ENCODE results near the gene RARS2. TPM values are rescaled to one million over a fixed set of nuclear protein-coding genes. Genes with fewer than 3 reads are reported as not detected.

RARS2 gene
- polyA plus RNA-seq, 2 of the 4 experiments (the other 2 are of a cell fraction) = 14.6 to 23.7 TPM

GRCh38 chr6:87543696-87544473, 45.9 kb downstream of the RARS2 start:
- Histone ChIP-seq H3K9me3 (no peaks in the 10 kb centered on the region), H3K4me3 (no peak overlapping the region), H3K27ac (no peak overlapping the region), H3K4me1 (no peaks in the 10 kb centered on the region), H3K4me2 (no peak overlapping the region)
- CTCF ChIA-PET = no interaction called here
- FAIRE-seq = no peak
- TF ChIP-seq MAFK (IDR thresholded peaks at IDR 0.05; ENCODE audit: partially characterized antibody) = peak; percentile 14
- no peak for TF ChIP-seq E2F6 (IDR thresholded peaks at IDR 0.05; ENCODE audit: borderline replicate concordance, low read depth)
- no peak for TF ChIP-seq KDM5A (IDR thresholded peaks at IDR 0.05)
- no peak for ATAC-seq
- WGBS (ENCODE audit: missing lambda C conversion rate) = 88% methylated on average over 4 of the region's 4 CpGs
- POLR2A ChIA-PET = no interaction called here
- no peak for DNase-seq (ENCODE audit: low read depth in 1 of 2, low spot score in 1 of 2)

DNA sequence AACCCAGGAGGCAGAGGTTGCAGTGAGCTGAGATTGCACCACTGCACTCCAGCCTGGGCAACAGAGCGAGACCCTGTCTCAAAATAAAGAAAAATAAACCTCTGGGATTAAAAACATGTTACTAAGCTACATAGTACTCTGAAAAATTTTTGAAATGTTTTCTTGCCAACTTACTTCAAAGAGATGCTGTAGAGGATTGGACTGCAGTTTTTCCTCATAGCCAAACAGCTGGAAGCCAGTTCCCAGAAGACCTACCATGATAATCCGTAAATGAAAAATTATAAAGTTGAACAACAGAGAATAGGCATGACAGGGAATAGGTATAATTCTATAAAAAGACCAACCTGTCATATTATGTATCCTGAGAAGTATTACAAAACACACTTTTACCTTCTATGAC, 48.0 kb downstream of the RARS2 start:
- H3K4me1 ChIP-seq = no peaks in the 10 kb centered on the region
- ChIA-PET CTCF (no interaction called here), POLR2A (no interaction called here)
- H3K27ac ChIP-seq = no peak overlapping the region
- WGBS (ENCODE audit: missing lambda C conversion rate) = 89% methylated on average over 2 of the region's 2 CpGs
- H3K9me3 ChIP-seq = no peaks in the 10 kb centered on the region
- no peak for FAIRE-seq
- no peak for TF ChIP-seq EHMT2 (IDR thresholded peaks at IDR 0.05; ENCODE audit: low read depth)
- no peak for DNase-seq (ENCODE audit: low read depth in 1 of 2, low spot score in 1 of 2)
- H3K4me2 ChIP-seq = no peak overlapping the region
- ATAC-seq = no peak
- no peak overlapping the region for H3K4me3 ChIP-seq

DNA sequence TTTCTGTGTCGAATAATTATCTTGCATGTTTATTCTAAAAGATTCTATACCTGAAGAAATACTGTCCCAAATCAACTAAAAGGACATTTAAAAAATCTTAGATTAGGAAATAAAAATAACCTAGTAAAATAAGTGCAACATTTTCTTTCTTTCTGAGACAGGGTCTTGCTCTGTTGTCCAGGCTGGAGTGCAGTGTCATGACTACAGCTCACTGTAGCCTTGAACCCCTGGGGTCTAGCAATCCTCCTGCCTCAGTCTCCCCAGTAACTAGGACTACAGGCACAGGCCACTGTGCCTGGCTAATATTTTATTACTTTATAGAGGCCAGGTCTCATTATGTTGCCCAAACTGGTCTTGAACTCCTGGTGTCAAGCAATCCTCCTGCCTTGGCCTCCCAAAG, 48.7 kb downstream of the RARS2 start:
- Histone ChIP-seq H3K27ac (no peak overlapping the region), H3K4me3 (no peak overlapping the region), H3K9me3 (no peaks in the 10 kb centered on the region), H3K4me2 (no peak overlapping the region), H3K4me1 (no peaks in the 10 kb centered on the region)
- FAIRE-seq (no peak), ATAC-seq (no peak), DNase-seq (ENCODE audit: low read depth in 1 of 2, low spot score in 1 of 2) (no peak)
- ChIA-PET POLR2A (no interaction called here), CTCF (no interaction called here)
- TF ChIP-seq, protein P1, sequence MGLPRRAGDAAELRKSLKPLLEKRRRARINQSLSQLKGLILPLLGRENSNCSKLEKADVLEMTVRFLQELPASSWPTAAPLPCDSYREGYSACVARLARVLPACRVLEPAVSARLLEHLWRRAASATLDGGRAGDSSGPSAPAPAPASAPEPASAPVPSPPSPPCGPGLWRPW (IDR thresholded peaks at IDR 0.05) = no peak
- no peak for TF ChIP-seq MAZ (IDR thresholded peaks at IDR 0.05; ENCODE audit: borderline replicate concordance, low read depth, low read length)
- TF ChIP-seq EHF (CRISPR knock-in tag; IDR thresholded peaks at IDR 0.05) = no peak
- TF ChIP-seq PBX3 (IDR thresholded peaks at IDR 0.05) = no peak
- no peak for TF ChIP-seq FOXS1 (CRISPR knock-in tag; IDR thresholded peaks at IDR 0.05)
- TF ChIP-seq NR3C1 (IDR thresholded peaks at IDR 0.05) = no peak
- no peak for TF ChIP-seq HOXB5 (CRISPR knock-in tag; IDR thresholded peaks at IDR 0.05)
- TF ChIP-seq, protein P2, sequence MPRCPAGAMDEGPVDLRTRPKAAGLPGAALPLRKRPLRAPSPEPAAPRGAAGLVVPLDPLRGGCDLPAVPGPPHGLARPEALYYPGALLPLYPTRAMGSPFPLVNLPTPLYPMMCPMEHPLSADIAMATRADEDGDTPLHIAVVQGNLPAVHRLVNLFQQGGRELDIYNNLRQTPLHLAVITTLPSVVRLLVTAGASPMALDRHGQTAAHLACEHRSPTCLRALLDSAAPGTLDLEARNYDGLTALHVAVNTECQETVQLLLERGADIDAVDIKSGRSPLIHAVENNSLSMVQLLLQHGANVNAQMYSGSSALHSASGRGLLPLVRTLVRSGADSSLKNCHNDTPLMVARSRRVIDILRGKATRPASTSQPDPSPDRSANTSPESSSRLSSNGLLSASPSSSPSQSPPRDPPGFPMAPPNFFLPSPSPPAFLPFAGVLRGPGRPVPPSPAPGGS (IDR thresholded peaks at IDR 0.05) = no peak
- TF ChIP-seq GATA3 (IDR thresholded peaks at IDR 0.05; ENCODE audit: borderline replicate concordance) = no peak
- TF ChIP-seq SMC3 (IDR thresholded peaks at IDR 0.05) = no peak
- TF ChIP-seq RARB (CRISPR knock-in tag; IDR thresholded peaks at IDR 0.05) = no peak
- no peak for TF ChIP-seq USF2 (IDR thresholded peaks at IDR 0.05)
- no peak for TF ChIP-seq PHF8 (IDR thresholded peaks at IDR 0.05; ENCODE audit: borderline replicate concordance, low read depth)
- TF ChIP-seq ZFP36 (IDR thresholded peaks at IDR 0.05; ENCODE audit: borderline replicate concordance, partially characterized antibody) = no peak
- no peak for TF ChIP-seq KDM5A (IDR thresholded peaks at IDR 0.05)
- no peak for TF ChIP-seq TFCP2L1 (CRISPR knock-in tag; IDR thresholded peaks at IDR 0.05)
- no peak for TF ChIP-seq ZC3H11A (IDR thresholded peaks at IDR 0.05)
- TF ChIP-seq BHLHE40 (IDR thresholded peaks at IDR 0.05; ENCODE audit: low read depth, low read length) = no peak
- WGBS (ENCODE audit: missing lambda C conversion rate) = 93% methylated on average over 1 of the region's 1 CpG

Measured in A549 (cell line).